ENCODE measurements around the gene LCK.
"Not testable (repeated sequence)": the region's sequence is repeated elsewhere in the genome, so short reads cannot be mapped to it uniquely, and the experiment has no call there.

The LCK gene

DNA sequence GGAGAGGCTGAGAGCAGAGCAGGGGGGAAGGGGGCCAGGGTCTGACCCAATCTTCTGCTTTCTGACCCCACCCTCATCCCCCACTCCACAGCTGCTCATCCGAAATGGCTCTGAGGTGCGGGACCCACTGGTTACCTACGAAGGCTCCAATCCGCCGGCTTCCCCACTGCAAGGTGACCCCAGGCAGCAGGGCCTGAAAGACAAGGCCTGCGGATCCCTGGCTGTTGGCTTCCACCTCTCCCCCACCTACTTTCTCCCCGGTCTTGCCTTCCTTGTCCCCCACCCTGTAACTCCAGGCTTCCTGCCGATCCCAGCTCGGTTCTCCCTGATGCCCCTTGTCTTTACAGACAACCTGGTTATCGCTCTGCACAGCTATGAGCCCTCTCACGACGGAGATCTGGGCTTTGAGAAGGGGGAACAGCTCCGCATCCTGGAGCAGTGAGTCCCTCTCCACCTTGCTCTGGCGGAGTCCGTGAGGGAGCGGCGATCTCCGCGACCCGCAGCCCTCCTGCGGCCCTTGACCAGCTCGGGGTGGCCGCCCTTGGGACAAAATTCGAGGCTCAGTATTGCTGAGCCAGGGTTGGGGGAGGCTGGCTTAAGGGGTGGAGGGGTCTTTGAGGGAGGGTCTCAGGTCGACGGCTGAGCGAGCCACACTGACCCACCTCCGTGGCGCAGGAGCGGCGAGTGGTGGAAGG lies 23.7 kb downstream of the LCK start:
- Histone ChIP-seq H3K4me3 (replicated peaks; ENCODE audit: low read depth, low read length) (no peak overlapping the region), H3K36me3 (ENCODE audit: control insufficient read depth, insufficient read depth, low read length) (peaks cover 16% of the 10 kb centered on the region), H3K27me3 (replicated peaks; ENCODE audit: control insufficient read depth, insufficient read depth, low read length) (no peaks in the 10 kb centered on the region)
- TF ChIP-seq, protein P1, sequence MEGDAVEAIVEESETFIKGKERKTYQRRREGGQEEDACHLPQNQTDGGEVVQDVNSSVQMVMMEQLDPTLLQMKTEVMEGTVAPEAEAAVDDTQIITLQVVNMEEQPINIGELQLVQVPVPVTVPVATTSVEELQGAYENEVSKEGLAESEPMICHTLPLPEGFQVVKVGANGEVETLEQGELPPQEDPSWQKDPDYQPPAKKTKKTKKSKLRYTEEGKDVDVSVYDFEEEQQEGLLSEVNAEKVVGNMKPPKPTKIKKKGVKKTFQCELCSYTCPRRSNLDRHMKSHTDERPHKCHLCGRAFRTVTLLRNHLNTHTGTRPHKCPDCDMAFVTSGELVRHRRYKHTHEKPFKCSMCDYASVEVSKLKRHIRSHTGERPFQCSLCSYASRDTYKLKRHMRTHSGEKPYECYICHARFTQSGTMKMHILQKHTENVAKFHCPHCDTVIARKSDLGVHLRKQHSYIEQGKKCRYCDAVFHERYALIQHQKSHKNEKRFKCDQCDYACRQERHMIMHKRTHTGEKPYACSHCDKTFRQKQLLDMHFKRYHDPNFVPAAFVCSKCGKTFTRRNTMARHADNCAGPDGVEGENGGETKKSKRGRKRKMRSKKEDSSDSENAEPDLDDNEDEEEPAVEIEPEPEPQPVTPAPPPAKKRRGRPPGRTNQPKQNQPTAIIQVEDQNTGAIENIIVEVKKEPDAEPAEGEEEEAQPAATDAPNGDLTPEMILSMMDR (IDR thresholded peaks at IDR 0.05; ENCODE audit: insufficient read depth, low read length, poor library complexity, severe bottlenecking) = no peak
- DNase-seq (ENCODE audit: extremely low read depth, insufficient read length) = no peak

DNA sequence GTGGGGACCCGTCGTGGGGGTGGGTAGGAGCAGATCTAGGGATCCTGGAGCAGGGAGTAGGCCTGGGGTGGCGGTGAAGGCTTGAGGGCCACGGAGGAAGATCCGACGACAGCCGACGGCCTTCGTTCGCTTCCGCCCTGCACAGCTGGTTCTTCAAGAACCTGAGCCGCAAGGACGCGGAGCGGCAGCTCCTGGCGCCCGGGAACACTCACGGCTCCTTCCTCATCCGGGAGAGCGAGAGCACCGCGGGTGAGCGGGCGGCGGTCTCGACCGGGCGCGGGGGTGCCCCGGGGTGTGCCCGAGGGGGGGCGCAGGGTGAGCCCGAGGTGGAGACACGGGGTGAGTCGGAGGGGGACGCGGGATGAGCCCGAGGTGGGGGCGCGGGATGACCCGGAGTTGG lies 24.4 kb downstream of the LCK start:
- Histone ChIP-seq H3K36me3 (ENCODE audit: control insufficient read depth, insufficient read depth, low read length) (peaks cover 19% of the 10 kb centered on the region), H3K27me3 (replicated peaks; ENCODE audit: control insufficient read depth, insufficient read depth, low read length) (no peaks in the 10 kb centered on the region), H3K4me3 (replicated peaks; ENCODE audit: low read depth, low read length) (no peak overlapping the region)
- TF ChIP-seq, protein P1 (IDR thresholded peaks at IDR 0.05; ENCODE audit: insufficient read depth, low read length, poor library complexity, severe bottlenecking) = no peak
- DNase-seq (ENCODE audit: extremely low read depth, insufficient read length) = no peak

DNA sequence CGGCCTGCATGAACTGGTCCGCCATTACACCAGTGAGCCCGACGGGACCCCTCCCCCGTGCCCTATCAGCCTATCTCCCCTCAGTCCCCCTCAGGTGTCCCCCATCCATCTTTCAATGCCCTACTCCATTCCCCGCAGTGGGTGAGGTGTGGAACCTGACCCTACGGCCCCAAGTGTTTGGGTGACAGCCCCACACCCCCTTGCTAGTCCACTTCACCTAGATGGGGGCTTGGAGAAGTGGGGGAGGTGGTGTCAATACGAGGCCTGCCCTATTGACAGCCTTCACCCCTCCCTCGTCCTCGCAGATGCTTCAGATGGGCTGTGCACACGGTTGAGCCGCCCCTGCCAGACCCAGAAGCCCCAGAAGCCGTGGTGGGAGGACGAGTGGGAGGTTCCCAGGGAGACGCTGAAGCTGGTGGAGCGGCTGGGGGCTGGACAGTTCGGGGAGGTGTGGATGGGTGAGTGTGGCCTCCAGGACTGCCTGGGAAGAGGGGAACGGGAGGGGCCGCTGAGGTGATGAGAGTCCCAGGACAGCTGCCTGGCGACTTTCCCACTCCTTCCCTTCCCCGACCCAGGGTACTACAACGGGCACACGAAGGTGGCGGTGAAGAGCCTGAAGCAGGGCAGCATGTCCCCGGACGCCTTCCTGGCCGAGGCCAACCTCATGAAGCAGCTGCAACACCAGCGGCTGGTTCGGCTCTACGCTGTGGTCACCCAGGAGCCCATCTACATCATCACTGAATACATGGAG lies 25.1 kb downstream of the LCK start:
- H3K4me3 ChIP-seq (replicated peaks; ENCODE audit: low read depth, low read length) = no peak overlapping the region
- H3K36me3 ChIP-seq (ENCODE audit: control insufficient read depth, insufficient read depth, low read length) = peaks cover 21% of the 10 kb centered on the region
- DNase-seq (ENCODE audit: extremely low read depth, insufficient read length) = no peak
- H3K27me3 ChIP-seq (replicated peaks; ENCODE audit: control insufficient read depth, insufficient read depth, low read length) = no peaks in the 10 kb centered on the region
- TF ChIP-seq, protein P1 (IDR thresholded peaks at IDR 0.05; ENCODE audit: insufficient read depth, low read length, poor library complexity, severe bottlenecking) = no peak

DNA sequence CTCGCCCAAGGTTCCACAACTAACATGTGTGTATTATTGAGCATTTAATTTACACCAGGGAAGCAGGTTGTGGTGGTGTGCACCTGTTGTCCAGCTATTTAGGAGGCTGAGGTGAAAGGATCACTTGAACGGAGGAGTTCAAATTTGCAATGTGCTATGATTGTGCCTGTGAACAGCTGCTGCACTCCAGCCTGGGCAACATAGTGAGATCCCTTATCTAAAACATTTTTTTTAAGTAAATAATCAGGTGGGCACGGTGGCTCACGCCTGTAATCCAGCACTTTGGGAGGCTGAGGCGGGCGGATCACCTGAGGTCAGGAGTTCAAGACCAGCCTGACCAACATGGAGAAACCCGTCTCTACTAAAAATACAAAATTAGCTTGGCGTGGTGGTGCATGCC lies 33.7 kb downstream of the LCK start:
- H3K27me3 ChIP-seq (replicated peaks; ENCODE audit: control insufficient read depth, insufficient read depth, low read length); DNase-seq (ENCODE audit: extremely low read depth, insufficient read length); H3K4me3 ChIP-seq (replicated peaks; ENCODE audit: low read depth, low read length): not testable (repeated sequence)
- H3K36me3 ChIP-seq (ENCODE audit: control insufficient read depth, insufficient read depth, low read length) = peaks cover 14% of the 10 kb centered on the region

DNA sequence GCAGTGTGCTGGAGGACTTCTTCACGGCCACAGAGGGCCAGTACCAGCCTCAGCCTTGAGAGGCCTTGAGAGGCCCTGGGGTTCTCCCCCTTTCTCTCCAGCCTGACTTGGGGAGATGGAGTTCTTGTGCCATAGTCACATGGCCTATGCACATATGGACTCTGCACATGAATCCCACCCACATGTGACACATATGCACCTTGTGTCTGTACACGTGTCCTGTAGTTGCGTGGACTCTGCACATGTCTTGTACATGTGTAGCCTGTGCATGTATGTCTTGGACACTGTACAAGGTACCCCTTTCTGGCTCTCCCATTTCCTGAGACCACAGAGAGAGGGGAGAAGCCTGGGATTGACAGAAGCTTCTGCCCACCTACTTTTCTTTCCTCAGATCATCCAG lies 34.6 kb downstream of the LCK start:
- TF ChIP-seq, protein P1 (IDR thresholded peaks at IDR 0.05; ENCODE audit: insufficient read depth, low read length, poor library complexity, severe bottlenecking) = no peak
- DNase-seq (ENCODE audit: extremely low read depth, insufficient read length) = no peak
- Histone ChIP-seq H3K27me3 (replicated peaks; ENCODE audit: control insufficient read depth, insufficient read depth, low read length) (no peaks in the 10 kb centered on the region), H3K4me3 (replicated peaks; ENCODE audit: low read depth, low read length) (no peak overlapping the region), H3K36me3 (ENCODE audit: control insufficient read depth, insufficient read depth, low read length) (peaks cover 11% of the 10 kb centered on the region)

DNA sequence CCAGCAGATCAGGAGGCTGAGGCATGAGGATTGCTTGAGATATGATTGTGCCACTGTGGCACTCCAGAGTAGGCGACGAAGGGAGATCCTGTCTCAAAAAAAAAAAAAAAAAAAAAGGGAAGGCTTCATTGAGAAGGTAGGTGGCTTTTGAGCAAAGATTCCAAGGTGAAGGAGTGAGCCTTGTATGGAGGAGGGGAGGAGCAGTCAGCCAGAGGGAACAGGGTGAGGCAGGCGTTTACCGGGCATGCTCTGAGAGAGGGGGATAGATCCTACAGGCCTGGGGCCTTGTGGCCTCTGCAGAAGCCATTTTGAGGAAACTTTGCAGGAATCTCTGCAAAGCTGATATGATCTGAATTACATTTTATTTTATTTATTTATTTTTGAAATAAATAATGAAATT lies 35.7 kb downstream of the LCK start:
- TF ChIP-seq, protein P1 (IDR thresholded peaks at IDR 0.05; ENCODE audit: insufficient read depth, low read length, poor library complexity, severe bottlenecking) = no peak
- H3K36me3 ChIP-seq (ENCODE audit: control insufficient read depth, insufficient read depth, low read length) = peaks cover 9% of the 10 kb centered on the region
- DNase-seq (ENCODE audit: extremely low read depth, insufficient read length) = no peak

More for the DNA sequence above, 35.7 kb downstream of the LCK start:
- Histone ChIP-seq H3K4me3 (replicated peaks; ENCODE audit: low read depth, low read length) (no peak overlapping the region), H3K27me3 (replicated peaks; ENCODE audit: control insufficient read depth, insufficient read depth, low read length) (no peaks in the 10 kb centered on the region)

Data from GM06990 (cell line).